Hindlimb muscle (tissue), 1 donor: ENCODE results near the gene MYOZ1. TPM values are rescaled to one million over a fixed set of nuclear protein-coding genes. Genes with fewer than 3 reads are reported as not detected.

Experiments
- DNase-seq: peaks from one replicate; pipeline ENCODE4 v3.0.0-alpha.2; 2013
- polyA plus RNA-seq: library from polyadenylated mRNA; unstranded; fragments of 120-200 nt; gene quantifications from one replicate; pipeline ENCODE4 v1.2.1, GENCODE V29; 2013; ENCODE audit not compliant: insufficient read length

Gene MYOZ1
- polyA plus RNA-seq, 1 donor = 768 TPM

- DNase-seq = no peak
Measured at GRCh38 chr10:73593110-73593509, 48.2 kb downstream of the MYOZ1 start.

- DNase-seq = no peak
Measured at GRCh38 chr10:73591935-73592699, 49.2 kb downstream of the MYOZ1 start.

GRCh38 chr10:73590881-73591799 is 50.1 kb downstream of the MYOZ1 start, which contains the start of gene USP54:
USP54 (minus strand) TSS chr10:73591342; CDS start chr10:73575658, 15,684 bp downstream.
- DNase-seq = no peak

GRCh38 chr10:73589563-73590126 is 51.6 kb downstream of the MYOZ1 start:
- no peak for DNase-seq

GRCh38 chr10:73588656-73589055 is 52.6 kb downstream of the MYOZ1 start:
- DNase-seq = no peak

GRCh38 chr10:73586583-73586984 is 54.7 kb downstream of the MYOZ1 start:
- peak; percentile 32 for DNase-seq

- peak; percentile 8 for DNase-seq
Measured at GRCh38 chr10:73585327-73585726, 55.9 kb downstream of the MYOZ1 start.

- no peak for DNase-seq
Measured at GRCh38 chr10:73584737-73585136, 56.5 kb downstream of the MYOZ1 start.

- peak; percentile 22 for DNase-seq
Measured at GRCh38 chr10:73581918-73582317, 59.4 kb downstream of the MYOZ1 start.

Other genes starting within 250 kb of the MYOZ1 start
- 59.1 TPM for gene ANXA7, start 227.4 kb downstream of the MYOZ1 start, polyA plus RNA-seq
- gene MSS51, start 207.9 kb downstream of the MYOZ1 start, polyA plus RNA-seq = 47.4 TPM
- gene PPP3CB, start 145.4 kb downstream of the MYOZ1 start, polyA plus RNA-seq = 184 TPM
- gene USP54, start 50.1 kb downstream of the MYOZ1 start, polyA plus RNA-seq = 19.6 TPM
- 263 TPM for gene SYNPO2L, start 14.6 kb upstream of the MYOZ1 start, polyA plus RNA-seq
- 14.6 TPM for gene AGAP5, start 56.6 kb upstream of the MYOZ1 start, polyA plus RNA-seq
- gene SEC24C, start 102.9 kb upstream of the MYOZ1 start, polyA plus RNA-seq = 50.5 TPM
- 30.6 TPM for gene CHCHD1, start 140.6 kb upstream of the MYOZ1 start, polyA plus RNA-seq
- 80.1 TPM for gene ZSWIM8, start 144.1 kb upstream of the MYOZ1 start, polyA plus RNA-seq
- gene NDST2, start 170.1 kb upstream of the MYOZ1 start, polyA plus RNA-seq = 20.2 TPM
- 31.5 TPM for gene CAMK2G, start 233.1 kb upstream of the MYOZ1 start, polyA plus RNA-seq